Measurements from ENCODE around the gene EEF1A1.

Gene EEF1A1

DNA sequence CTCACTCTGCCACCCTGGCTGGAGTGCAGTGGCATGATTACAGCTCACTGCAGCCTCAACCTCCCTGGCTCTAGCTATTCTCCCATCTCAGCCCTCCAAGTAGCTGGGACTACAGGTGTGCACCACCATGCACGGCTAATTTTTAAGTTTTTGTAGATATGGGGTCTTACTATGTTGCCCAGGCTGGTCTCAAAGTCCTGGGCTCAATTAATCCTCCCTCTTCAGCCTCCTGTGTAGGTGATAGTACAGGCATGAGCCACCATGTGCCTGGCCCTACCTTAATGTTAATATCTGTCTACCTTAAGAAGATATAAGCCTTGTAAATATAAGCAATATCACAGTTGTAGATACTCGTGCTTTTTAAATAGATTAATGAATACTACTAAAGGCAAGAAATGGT is 16.7 kb downstream of the EEF1A1 start:
- DNase-seq: no peak

DNA sequence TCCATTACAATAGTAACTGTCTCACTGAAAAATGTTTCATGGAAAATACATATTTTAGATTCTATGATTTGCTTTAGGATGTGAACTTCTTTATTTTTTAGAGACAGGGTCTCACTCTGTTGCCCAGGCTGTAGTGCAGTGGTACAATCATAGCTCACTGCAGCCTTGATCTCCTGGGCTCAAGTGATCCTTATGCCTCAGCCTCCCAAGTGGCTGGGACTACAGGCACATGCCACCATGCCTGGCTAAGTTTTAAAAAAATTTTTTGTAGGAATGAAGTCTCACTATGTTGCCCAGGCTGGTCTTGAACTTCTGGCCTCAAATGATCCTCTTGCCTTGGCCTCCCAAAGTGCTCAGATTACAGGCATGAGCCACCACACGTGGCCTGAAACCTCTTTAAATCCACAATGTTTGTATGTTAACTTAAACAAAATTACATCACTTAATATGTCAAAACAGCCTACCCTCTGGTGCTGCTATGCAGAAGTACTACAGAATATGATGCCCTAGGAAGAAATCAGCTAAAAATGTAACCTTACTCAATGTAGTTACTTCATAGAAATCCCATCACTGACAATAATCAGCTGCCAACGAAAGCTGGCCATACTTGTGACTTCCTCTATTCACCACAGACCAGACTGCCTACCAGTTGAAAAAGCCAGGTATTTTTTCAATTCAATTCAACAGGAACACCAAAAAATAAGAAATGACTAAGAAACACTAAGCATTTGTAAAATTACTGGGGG is 17.6 kb downstream of the EEF1A1 start:
- no peak for DNase-seq

DNA sequence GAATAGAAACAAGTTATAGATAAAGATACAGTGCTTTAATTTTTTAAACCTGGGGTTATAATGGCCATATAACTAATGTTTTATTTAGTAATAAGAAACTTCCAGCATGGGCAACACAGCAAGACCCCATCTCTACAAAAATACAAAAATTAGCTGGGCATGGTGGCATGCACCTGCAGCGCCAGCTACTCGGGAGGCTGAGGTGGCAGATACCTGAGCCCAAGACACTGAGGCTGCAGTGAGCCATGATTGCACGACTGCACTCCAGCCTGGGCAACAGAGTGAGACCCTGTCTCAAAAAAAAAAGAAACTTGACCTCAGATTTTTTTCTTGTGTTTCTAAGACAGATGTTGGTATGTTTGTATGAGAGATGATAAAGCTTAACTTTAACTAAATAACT is 22.9 kb downstream of the EEF1A1 start:
- no peak for DNase-seq

DNA sequence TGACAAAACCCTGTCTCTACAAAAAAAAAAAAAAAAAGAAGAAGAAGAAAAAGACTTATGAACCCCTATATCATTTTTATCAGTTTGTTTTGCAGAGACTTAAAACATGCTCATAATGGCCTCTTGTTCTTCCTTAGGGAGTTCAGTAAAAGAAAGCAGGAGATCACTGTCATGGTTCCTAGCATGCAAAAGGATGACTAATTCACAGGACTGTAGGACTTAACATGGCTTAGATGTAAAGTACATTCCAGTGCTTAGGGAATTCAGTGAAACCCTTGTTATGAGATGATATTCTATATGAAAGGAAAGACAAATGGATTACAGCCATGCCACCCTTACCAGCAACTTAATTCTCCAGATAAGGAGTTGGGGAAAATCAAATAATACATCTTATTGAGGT is 29.5 kb downstream of the EEF1A1 start:
- no peak for DNase-seq

DNA sequence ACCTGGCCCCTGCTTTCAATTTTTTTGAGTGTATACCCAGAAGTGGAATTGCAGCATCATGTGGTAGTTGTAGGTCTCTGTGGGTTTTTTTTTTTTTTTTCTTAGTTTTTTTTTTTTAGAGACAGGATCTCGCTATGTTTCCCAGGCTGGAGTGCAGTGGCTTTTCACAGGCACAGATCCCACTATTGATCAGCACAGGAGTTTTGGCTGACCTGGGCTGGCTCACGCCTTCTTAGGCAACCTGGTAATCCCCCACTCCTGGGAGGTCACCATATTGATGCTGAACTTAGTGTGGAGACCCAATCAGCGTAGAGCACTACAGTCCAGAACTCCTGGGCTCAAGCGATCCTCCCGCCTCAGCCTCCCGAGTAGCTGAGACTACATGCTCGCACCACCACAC is 33.4 kb downstream of the EEF1A1 start:
- no peak for DNase-seq

DNA sequence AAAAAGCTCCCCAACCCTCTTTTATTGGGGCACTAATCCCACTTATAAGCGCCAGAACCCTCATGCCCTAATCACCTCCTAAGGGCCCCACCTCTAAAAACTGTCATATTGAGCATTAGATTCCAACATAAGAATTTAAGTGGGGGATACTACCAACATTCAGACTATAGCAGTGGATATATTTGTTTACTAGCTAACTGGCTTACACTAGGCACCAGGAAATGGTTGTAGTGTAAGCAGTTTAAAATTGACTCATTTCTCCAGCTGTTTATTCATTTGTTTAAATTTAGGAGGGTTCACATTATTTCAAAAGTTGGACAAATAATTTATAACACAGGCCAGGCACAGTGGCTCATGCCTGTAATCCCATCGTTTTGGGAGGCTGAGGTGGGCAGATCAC is 36.4 kb downstream of the EEF1A1 start:
- no peak for DNase-seq

DNA sequence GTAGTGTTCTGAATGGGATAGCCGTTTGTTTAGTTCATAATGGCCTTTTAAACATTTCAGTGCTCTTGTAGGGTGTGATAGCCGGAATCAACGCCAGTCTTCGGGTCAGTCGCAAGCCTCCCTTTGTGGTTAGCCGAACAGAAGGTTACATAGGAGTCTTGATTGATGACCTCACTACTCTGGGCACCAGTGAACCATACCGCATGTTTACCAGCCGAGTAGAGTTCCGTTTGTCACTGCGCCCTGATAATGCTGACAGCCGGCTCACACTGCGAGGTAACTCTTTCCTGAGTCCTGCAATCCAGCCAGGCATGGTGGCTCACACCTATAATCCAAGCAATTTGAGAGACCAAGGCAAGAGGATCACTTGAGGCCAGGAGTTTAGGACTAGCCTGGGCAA is 38.9 kb downstream of the EEF1A1 start:
- DNase-seq: no peak

DNA sequence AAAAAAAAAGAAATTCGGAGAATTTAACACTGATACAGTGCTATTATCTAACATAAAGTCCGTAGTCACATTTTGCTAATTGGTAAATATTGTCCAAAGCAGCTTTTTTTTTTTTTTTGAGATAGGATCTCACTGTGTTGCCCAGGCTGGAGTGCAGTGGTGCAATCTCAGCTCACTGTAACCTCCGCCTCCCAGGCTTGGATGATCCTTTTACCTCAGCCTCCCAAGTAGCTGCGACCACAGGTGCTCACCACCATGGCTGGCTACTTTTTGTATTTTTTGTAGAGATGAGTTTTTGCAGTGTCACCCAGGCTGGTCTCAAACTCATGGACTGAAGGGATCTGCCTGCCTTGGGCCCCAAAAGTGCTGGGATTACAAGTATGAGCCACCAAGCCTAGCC is 43.4 kb downstream of the EEF1A1 start:
- DNase-seq: no peak

DNA sequence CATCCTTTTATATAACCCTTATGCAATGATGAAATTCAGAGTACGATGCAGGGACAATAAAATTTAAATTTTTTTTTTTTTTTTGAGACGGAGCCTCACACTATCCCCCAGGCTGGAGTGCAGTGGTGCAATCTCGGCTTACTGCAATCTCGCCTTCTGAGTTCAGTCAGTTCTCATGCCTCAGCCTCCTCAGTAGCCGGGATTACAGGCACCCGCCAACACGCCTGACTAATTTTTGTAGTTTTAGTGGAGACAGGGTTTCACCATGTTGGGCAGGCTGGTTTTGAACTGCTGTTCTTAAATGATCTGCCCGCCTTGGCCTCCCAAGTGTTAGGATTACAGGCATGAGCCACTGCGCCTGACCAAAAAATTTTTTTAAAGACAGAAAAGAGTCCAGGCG is 44.1 kb downstream of the EEF1A1 start:
- DNase-seq: no peak

DNA sequence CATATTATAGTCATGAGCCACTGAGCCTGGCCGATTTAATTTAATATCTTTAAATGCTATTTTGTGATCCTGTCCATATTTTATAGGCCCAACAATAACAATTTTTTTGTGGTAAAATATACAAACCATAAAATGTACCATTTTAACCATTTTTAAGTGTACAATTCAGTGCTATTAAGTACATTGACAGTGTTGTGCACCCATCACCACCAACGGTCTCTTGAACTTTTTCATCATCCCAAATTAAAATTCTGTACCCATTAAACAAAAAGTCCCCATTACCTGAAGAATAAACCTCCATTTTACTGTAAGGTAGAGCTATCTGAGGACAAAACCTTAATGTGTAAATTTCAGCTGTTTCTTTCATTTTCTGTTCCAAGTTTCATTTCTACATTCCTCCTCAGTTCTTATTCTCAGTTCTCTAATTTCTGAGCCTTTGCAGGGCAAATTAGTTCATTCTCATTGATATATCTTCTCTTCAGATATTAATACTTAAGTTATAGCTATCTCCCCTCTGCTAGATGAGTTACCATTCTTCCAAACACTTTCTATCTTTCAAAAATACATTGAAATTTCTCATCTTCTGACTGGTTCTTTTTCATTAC is 49.0 kb downstream of the EEF1A1 start:
- DNase-seq: no peak

All from central memory CD4-positive, alpha-beta T cell (primary cell).